ENCODE measurements around the gene PLOD3. TPM values are rescaled to one million over a fixed set of nuclear protein-coding genes. Genes with fewer than 3 reads are reported as not detected.

Gene PLOD3
- total RNA-seq, 2 donors from 2014 or later, result 31.5 to 55.9 TPM

DNA sequence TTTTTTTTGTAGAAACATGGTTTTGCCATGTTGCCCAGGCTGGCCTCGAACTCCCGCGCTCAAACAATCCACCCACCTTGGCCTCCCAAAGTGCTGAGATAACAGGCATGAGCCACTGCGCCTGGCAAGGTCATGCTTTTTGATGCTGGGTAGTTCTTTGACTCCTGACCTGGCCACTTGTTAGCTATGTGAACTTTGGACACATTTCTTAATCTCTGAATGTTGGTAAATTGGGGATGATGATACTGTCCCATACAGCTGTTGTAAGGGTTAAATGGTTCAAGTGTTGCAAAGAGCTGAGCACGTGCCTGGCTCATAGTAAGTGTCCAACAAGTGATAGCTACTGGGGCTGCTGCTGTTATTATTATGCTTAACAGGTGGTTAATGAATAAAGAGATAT is 2.9 kb upstream of the PLOD3 start:
- Histone ChIP-seq H3K9me3 (no peaks in the 10 kb centered on the region), H3K27me3 (replicated peaks; ENCODE audit: insufficient read depth) (no peaks in the 10 kb centered on the region), H3K4me3 (no peak overlapping the region)

DNA sequence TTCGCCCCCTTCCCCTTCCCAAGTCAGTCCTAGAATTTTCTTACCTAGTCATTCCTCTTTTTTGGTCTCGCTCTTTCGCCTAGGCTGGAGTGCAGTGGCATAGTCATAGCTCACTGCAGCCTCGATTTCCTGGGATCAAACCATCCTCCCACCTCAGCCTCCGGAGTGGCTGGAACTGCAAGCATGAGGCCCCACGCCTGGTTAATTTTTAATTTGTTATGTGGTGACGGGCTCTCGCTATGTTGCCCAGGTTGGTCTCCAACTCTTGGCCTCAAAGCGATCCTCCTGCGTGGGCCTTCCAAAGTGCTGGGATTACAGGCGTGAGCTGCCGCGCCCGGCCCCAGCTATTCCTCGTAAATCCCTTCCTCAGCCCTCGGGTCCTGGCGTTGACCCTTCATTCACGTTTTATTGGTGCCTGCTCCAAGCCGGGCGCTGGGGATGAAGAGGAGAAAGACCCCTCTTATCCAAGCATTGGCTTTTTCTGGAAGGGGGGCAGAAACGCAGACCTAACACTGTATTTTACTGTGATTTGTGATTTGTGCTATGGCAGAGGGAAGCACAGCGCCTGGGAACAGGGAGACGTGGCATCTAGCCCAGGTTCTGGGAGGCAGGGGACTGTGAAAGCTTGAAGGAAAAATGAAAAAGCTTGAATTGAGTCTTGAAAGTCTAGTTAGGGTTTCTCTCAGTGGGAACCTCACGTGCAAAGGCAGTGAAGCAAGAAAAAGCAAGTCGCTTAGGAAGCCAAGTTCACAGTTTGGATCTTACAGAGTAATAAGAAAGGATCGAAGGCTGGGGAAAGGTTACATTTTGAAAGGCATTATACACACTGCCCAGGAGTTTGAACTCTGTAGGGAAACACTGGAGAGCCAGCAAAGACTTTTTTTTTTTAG is 1.1 kb upstream of the PLOD3 start:
- H3K27ac ChIP-seq, result peak overlapping the region; percentile 58 to 87
- H3K4me3 ChIP-seq, result peak overlapping the region; percentile 87
- H3K9me3 ChIP-seq, result no peaks in the 10 kb centered on the region
- TF ChIP-seq, protein P1, sequence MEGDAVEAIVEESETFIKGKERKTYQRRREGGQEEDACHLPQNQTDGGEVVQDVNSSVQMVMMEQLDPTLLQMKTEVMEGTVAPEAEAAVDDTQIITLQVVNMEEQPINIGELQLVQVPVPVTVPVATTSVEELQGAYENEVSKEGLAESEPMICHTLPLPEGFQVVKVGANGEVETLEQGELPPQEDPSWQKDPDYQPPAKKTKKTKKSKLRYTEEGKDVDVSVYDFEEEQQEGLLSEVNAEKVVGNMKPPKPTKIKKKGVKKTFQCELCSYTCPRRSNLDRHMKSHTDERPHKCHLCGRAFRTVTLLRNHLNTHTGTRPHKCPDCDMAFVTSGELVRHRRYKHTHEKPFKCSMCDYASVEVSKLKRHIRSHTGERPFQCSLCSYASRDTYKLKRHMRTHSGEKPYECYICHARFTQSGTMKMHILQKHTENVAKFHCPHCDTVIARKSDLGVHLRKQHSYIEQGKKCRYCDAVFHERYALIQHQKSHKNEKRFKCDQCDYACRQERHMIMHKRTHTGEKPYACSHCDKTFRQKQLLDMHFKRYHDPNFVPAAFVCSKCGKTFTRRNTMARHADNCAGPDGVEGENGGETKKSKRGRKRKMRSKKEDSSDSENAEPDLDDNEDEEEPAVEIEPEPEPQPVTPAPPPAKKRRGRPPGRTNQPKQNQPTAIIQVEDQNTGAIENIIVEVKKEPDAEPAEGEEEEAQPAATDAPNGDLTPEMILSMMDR (IDR thresholded peaks at IDR 0.05), result no peak
- H3K4me1 ChIP-seq (ENCODE audit: control insufficient read depth in 1 of 2, low read depth in 2 of 2), result peaks cover 16 to 37% of the 10 kb centered on the region in 2 donors
- no peaks in the 10 kb centered on the region for H3K27me3 ChIP-seq (replicated peaks; ENCODE audit: insufficient read depth)
- DNase-seq (ENCODE audit: low spot score) (no peak), ATAC-seq (ENCODE audit: insufficient number of reproducible peaks, low FRiP score, low read depth) (no peak)
- peaks cover 7% of the 10 kb centered on the region for H3K36me3 ChIP-seq

More for the DNA sequence above, 2.9 kb upstream of the PLOD3 start:
- TF ChIP-seq, protein P1 (IDR thresholded peaks at IDR 0.05), result no peak
- no peak overlapping the region for H3K27ac ChIP-seq
- H3K36me3 ChIP-seq, result peaks cover 22% of the 10 kb centered on the region
- DNase-seq (ENCODE audit: low spot score) (no peak), ATAC-seq (ENCODE audit: insufficient number of reproducible peaks, low FRiP score, low read depth) (no peak)
- peaks cover 16 to 37% of the 10 kb centered on the region in 2 donors for H3K4me1 ChIP-seq (ENCODE audit: control insufficient read depth in 1 of 2, low read depth in 2 of 2)

DNA sequence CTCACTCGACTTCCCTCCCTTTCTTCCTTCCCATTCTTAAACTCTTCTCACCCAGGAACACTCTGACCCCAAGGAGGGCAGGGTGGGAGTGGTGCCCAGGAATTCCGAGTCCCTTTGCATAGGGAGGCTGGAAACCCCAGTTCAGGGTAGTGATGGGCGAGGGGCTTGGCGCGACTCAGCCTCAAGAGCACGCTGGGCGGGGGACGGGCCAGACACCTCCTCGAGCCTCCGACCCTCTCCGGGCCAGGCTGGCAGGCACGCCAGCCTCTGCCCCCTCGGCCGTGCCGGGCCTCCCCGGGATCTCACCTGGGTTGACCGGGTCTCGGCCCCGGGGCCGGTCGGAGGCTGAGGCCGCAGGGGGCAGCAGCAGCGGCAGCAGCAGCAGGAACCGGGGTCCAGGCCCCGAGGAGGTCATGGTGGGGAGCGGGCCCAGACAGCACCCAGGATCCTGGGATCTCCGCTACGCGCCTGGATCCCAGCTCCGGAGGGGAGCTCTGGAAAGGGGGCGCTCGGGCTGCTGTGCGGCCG is 457 bp downstream of the PLOD3 start:
- Histone ChIP-seq H3K4me1 (ENCODE audit: control insufficient read depth in 1 of 2, low read depth in 2 of 2) (peaks cover 16 to 37% of the 10 kb centered on the region in 2 donors), H3K27me3 (replicated peaks; ENCODE audit: insufficient read depth) (no peaks in the 10 kb centered on the region), H3K9me3 (no peaks in the 10 kb centered on the region), H3K36me3 (peaks cover 6% of the 10 kb centered on the region), H3K27ac (peak overlapping the region; percentile 58 to 87), H3K4me3 (peak overlapping the region; percentile 87)
- peak; percentile 13 for ATAC-seq (ENCODE audit: insufficient number of reproducible peaks, low FRiP score, low read depth)
- DNase-seq (ENCODE audit: low spot score), result no peak
- TF ChIP-seq, protein P1 (IDR thresholded peaks at IDR 0.05), result no peak

DNA sequence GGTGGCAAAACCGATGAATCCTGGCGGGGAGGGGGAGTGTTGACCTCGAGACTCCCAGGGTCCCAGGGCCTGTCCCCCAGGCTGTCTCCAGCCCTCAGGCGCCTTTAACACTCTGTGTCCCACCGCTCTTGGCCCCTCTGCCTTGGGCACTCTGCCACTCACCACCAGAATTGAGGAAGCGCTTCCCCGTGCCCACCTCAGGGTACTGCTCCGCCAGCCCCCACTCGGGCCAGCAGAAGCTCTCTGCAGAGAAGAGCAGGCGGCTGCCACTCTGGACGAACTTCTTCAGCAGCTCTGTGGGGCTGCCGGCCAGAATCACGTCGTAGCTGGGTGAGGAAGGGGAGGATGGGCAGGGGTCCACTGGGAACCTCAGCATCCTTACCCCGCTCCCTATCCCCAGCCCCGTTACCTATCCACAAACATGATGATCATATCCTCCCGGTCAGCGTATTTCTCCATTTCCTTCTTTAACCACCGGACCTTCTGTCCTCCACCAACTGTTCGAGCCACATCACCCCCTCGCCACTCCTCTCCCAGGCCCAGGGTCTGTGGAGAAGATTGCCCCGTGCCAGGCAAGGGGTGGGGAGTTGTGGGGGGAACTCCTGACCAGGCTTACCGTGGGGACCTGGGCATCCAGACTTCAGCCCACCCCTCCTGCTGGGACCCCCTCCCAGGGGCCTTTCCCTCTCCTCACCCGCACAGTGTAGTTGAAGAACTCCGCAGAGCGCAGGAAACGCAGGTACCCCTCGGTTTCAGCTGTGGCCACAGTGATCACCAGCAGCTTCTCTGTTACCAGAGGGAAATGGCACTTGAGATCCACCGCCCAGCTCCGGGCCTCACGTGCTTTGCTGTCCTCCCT is 1.2 kb downstream of the PLOD3 start:
- ATAC-seq (ENCODE audit: insufficient number of reproducible peaks, low FRiP score, low read depth) (no peak), DNase-seq (ENCODE audit: low spot score) (no peak)
- H3K36me3 ChIP-seq, result peaks cover 10% of the 10 kb centered on the region
- H3K27ac ChIP-seq, result peak overlapping the region in 1 of 2 donors; percentile 87
- H3K4me3 ChIP-seq, result peak overlapping the region; percentile 87
- TF ChIP-seq, protein P1 (IDR thresholded peaks at IDR 0.05), result no peak
- H3K27me3 ChIP-seq (replicated peaks; ENCODE audit: insufficient read depth), result no peaks in the 10 kb centered on the region
- H3K4me1 ChIP-seq (ENCODE audit: control insufficient read depth in 1 of 2, low read depth in 2 of 2), result peaks cover 16 to 37% of the 10 kb centered on the region in 2 donors
- no peaks in the 10 kb centered on the region for H3K9me3 ChIP-seq

DNA sequence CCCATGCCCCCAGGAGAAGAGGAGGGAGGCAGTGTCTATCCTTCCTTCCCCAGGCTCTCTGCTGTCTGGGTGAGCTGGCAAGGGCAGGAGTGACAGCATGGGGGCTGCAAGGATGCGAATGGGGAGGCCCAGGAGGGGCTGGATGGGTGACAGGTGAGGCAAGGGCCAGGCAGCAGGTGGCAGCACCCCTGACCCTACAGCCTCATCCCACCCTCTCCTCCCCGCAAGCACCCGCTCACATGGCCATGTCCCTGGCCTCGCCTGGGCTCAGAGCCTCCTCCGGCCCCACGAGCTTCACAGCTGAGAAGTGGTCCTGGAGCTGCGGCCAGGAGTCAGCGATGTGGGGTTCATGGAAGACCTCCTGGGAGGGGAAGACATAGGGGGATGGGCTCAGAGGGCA is 5.4 kb downstream of the PLOD3 start:
- Histone ChIP-seq H3K4me3 (no peak overlapping the region), H3K4me1 (ENCODE audit: control insufficient read depth in 1 of 2, low read depth in 2 of 2) (peaks cover 9 to 16% of the 10 kb centered on the region in 2 donors), H3K27ac (no peak overlapping the region), H3K9me3 (no peaks in the 10 kb centered on the region), H3K27me3 (replicated peaks; ENCODE audit: insufficient read depth) (no peaks in the 10 kb centered on the region), H3K36me3 (peaks cover 27% of the 10 kb centered on the region)
- TF ChIP-seq, protein P1 (IDR thresholded peaks at IDR 0.05), result no peak
- no peak for ATAC-seq (ENCODE audit: insufficient number of reproducible peaks, low FRiP score, low read depth)
- no peak for DNase-seq (ENCODE audit: low spot score)
